Measurements from ENCODE around the gene SLC2A4. TPM values are rescaled to one million over a fixed set of nuclear protein-coding genes. Genes with fewer than 3 reads are reported as not detected.

The SLC2A4 gene
- total RNA-seq, 1 donor from 2014 or later: 8.1 TPM

- no peak for DNase-seq (ENCODE audit: low spot score)
These were observed 34.7 kb upstream of the SLC2A4 start for GRCh38 chr17:7246779-7247178.

- DNase-seq (ENCODE audit: low spot score): no peak
These were observed 32.7 kb upstream of the SLC2A4 start for GRCh38 chr17:7248796-7249195.

GRCh38 chr17:7249214-7249613 lies 32.3 kb upstream of the SLC2A4 start:
- DNase-seq (ENCODE audit: low spot score): no peak

DNA sequence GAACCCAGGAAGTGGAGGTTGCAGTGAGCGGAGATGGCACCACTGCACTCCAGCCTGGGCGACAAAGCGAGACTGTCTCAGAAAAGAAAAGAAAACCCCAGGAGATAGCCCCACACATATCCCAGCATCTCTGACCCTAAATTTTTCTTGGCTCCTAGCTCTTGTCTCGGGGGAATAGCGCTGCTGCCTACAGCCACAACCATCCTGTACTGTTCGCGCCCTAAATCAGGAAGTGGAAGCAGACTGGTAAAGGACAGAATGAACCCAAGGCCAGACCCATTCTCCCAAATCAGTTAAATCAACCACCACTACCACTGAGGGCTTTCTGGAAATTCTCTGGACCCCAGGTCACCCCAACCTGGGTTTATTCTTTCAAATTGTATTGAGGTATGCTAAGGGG lies 31.7 kb upstream of the SLC2A4 start:
- no peak for DNase-seq (ENCODE audit: low spot score)

- DNase-seq (ENCODE audit: low spot score): no peak
These were observed 30.6 kb upstream of the SLC2A4 start for GRCh38 chr17:7250695-7251627.

GRCh38 chr17:7251661-7252175 lies 29.8 kb upstream of the SLC2A4 start, which contains the start of gene CTDNEP1:
Gene CTDNEP1, minus strand, starts transcription at chr17:7251734. Its CDS starts 438 bp downstream, at chr17:7251296.
- peak; percentile 100 for DNase-seq (ENCODE audit: low spot score)

DNA sequence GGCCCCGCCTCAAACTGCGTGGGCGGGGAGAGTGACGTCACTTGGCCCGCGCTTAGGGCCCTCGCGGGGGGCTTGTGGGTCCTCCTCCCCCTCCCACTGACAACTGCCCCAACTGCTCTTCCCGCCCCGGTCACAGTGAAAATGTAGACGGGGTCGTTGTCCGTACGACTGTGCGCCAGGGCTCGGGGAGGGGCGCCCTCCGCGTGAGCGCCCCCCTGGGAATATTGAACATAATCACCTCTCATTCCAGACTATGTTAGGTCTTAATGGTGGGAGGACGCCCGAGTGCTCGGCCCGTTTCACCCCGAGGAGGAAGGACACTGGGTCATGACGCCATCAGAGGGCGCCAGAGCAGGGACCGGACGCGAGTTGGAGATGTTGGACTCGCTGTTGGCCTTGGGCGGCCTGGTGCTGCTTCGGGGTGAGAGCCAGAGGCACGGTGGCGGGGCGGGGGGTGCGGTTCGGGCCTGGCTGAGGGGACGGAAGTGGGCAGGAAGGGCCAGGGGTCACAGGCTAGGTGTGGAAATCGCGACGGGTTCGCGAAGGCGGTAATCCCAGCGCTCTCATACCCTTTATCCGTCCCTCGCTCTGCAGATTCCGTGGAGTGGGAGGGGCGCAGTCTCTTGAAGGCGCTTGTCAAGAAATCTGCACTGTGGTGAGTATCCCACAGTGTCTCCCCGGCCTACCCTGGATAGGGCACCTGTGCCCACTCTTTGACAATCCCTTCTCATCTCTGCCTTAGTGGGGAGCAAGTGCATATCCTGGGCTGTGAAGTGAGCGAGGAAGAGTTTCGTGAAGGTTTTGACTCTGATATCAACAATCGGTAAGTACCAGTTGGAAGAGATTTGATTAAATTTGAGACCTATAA lies 29.1 kb upstream of the SLC2A4 start, which contains the start of gene ELP5:
ELP5 (plus strand) TSS at position 40 of the 868 bp plus-strand sequence; CDS start at position 376, 336 bp downstream.
- DNase-seq (ENCODE audit: low spot score): peak; percentile 97

- DNase-seq (ENCODE audit: low spot score): no peak
These were observed 28.4 kb upstream of the SLC2A4 start for GRCh38 chr17:7253082-7253481.

GRCh38 chr17:7254511-7254910 lies 27.0 kb upstream of the SLC2A4 start:
- DNase-seq (ENCODE audit: low spot score): no peak

DNA sequence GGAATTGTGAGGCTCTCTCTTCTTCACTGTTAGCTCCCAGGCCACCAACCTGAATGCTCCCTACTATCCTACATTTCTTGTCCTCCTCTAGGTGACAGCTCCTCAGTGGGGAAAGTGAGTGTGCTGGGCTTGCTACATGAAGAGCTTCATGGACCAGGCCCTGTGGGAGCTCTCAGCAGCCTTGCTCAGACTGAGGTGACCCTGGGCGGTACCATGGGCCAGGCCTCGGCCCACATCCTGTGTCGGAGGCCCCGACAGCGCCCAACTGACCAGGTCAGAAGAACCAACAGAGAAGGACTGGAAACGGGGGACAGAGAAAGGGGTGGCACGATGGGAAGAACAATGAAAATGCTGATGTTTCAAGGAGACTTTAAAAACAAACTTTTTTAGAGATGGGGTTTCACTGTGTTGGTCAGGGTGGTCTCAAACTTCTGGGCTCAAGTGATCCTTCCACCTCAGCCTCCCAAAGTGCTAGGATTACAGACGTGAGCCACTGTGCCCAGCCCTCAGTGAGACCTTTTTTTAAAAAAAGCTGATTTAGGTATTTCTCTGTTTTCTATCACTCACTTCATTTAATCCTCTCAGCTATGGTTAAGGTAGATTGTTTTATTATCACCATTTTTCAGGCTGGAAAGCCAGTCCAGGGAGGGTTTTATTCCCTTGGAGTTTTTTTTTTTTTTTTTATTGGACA lies 24.6 kb upstream of the SLC2A4 start:
- DNase-seq (ENCODE audit: low spot score): no peak

DNA sequence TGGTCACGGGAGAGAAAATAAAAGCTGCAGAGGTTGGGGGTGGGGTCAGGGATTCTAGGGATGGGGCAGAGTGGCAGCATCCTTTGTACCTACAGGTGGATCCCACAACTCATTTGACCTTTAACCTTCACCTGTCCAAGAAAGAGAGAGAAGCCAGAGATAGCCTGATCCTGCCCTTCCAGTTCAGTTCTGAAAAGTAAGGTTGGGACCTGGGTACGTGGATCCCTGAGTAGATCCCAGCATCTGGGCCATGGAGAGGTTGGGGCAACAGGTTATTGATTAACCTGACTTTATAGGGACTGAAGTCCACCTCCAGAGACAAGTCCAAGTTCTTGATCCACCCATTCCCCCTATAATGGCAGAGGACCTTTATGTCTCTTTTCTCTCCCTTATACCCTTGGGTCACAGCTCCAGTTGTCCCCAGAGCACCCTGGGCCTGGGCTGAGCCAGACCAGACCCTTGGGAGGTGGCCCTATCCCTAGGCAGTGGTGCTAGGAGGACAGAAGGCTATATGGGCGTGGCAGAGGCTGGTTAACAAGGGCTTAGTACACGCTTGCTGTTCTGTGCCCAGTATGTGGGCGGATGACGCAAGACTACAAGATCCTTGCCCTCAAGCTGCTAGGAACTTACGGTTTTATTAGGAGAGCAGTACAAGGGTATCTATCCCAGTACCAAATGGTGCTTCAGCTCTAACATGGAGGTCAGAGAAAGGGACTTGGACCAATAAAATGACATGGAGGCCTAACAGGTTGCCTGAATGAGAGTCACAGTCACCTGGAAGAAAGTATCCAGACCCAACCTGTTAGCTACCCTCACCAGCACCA lies 22.6 kb upstream of the SLC2A4 start:
- no peak for DNase-seq (ENCODE audit: low spot score)

- DNase-seq (ENCODE audit: low spot score): no peak
These were observed 22.0 kb upstream of the SLC2A4 start for GRCh38 chr17:7259555-7259889.

DNA sequence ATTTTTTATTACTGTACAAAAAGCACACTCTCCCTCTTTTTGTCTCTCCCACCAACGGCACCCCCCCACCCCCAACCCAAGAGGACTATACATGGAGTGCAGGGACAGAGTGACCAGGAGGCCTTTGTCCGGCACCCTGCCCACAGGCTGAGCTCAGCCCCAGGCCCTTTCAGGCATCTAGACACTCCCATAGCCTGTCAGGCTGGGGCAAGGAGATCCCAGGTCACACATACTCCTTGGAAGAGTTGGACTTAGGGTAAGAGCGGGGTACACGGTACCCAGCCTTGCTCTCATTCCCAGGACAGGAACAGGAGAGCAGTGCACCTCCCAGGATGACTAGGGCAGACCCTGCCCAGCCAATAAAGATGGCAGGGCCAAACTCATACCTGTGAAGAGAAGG lies 21.4 kb upstream of the SLC2A4 start:
- no peak for DNase-seq (ENCODE audit: low spot score)

DNA sequence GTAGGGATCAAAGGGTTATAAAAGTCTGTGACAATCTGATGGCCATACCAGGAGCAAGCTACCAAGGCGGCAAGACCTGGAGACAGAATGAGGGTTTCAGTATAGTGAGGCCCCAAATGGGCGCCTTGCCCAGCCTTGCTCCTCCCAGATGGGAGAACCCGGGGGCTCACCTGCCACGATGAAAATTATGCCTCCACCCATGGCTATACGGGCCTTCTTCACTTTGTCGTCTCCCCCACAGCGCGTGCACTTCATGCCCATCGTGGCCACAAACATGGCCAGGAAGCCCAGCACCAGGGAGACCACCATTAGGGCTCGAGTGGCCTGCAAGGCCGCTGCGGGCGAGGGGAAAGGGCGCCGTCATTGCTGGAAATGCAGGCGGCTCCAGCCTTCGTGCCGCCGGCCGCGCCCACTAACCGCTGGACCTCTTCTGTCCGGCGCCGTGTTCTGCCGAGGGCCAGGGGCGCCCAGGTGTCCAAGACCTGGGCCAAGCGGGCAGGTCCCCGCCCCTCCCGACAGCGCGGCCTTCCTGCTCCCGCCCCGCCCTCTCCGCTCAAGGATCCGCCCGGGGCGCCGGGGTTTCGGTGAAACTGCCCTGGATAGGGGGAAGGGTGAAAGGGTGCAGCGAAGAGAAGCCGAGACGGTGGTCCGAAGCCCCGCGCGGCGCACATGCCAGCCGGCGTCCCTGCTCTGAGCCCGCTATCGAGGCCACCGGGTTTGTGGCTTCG lies 20.7 kb upstream of the SLC2A4 start:
- no peak for DNase-seq (ENCODE audit: low spot score)

DNA sequence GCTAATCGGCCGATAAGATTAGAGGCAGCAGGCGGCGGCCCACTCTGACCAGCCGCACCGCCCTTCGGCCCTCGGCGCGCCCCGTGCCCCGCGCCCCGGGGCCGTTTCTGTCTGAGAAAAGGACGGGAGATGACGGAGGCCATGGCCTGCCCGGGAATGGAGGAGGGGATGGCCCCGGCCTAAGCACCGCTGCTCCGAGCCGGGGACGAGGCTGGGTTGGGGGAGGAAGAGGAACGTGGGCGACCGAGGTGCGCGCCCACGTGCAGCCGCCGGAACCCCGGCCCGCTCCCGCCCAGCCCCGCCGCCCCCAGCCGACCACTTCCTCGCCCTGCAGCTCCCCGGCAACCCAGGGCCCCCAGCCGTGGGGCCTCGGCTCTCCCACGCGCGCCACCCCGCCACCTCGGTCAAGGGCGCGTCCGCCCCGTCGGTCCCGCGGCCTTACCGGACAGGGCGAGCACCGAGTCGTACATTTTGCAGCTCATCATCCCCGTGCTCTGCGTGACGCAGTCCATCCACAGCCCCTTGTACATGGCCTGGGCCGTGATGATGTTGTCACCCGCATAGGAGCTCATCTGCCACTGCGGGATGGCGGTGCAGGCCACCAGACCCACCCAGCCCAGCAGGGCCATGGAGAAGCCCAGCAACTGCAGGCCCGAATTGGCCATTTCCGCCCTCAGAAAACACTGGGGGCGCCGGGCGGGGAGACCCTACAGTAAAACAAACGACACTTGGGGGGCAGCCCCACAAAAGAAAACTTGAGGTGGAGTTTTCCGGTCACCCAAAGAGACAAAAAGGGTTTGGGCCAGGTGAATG lies 19.9 kb upstream of the SLC2A4 start:
- DNase-seq (ENCODE audit: low spot score): no peak

DNA sequence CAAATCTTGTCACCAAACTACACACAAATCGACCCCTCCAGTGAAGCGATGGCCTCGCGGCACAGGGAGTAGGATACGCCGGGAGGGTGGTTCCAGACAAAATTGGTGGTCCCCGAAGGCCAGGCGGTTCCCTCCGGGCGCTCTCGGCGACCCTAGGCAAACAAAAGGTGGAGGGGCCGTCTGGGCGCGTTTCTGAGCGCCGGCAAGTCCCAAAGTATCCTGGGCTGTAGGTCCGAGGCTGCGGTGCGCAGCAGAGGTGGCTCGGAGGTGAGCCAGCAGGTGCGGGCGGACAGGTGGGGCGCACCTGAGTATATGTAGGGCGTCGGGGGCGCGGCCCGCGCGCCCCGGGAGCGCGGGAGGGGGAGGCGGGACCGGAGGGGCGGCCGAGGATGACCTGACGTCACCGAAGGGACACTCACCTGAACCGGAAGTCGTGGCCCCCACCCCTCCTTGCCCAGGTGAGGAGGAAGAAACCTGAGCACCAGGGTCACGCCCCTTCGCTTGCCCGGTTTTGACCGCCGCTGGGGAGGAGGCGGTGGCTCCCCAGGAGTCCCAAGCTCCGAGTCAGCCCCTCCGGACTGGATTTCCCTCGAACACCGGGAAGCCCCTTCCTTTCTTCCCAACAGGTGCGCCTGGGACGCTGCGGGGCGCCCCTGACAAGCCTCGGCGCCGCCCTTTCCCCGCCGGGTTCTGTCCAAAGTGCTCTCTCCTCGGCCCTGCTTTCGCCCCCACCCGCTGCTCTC lies 19.2 kb upstream of the SLC2A4 start, which contains the start of gene CLDN7:
CLDN7 (minus strand) TSS at position 287 of the 743 bp plus-strand sequence. CDS start 435 bp downstream, outside the sequence.
- DNase-seq (ENCODE audit: low spot score): no peak

GRCh38 chr17:7262935-7263800 lies 18.4 kb upstream of the SLC2A4 start:
- DNase-seq (ENCODE audit: low spot score): no peak

Data from mesenteric fat pad (tissue), 1 donor.